ENCODE measurements around the gene SLC25A10.

The SLC25A10 gene

DNA sequence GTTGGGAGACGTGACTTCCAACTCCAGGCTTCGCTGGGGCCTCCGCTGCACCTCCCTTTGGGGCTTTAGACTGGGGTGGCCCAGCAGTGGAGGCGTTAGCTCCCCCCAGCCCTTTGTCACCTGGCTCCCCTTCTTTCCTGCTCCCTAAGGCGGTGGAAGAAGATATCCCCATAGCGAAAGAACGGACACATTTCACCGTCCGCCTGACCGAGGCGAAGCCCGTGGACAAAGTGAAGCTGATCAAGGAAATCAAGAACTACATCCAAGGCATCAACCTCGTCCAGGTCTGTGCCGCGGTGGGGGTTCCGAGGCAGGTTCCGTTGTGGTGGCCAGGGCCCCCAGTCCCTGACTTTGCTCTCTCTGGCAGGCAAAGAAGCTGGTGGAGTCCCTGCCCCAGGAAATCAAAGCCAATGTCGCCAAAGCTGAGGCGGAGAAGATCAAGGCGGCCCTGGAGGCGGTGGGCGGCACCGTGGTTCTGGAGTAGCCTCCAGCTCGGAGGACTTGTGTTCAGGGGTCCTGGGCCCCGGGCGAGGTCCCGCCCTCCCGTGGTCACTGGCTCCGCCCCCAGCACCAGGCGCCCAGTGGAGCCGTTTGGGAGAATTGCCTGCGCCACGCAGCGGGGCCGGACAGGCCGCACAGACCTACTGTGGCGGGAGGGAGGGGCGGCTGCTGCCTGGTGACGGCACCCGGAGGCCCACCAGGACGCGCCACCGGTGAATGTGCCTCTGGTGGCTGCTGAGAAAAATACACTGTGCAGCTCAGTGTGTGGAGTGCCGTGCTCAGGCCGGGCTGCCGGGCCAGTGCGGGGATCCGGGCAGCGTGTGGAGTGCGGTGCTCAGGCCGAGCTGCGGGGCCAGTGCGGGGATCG, 5.1 kb upstream of the SLC25A10 start:
- Histone ChIP-seq H3K36me3 (ENCODE audit: control insufficient read depth, insufficient read depth, low read length) (peaks cover 17% of the 10 kb centered on the region), H3K4me1 (ENCODE audit: control insufficient read depth, insufficient read depth, low read length) (peaks cover 26% of the 10 kb centered on the region), H3K27me3 (ENCODE audit: control insufficient read depth, insufficient read depth, low read length, poor library complexity, severe bottlenecking) (peaks cover 23% of the 10 kb centered on the region), H3K9me3 (ENCODE audit: control insufficient read depth, low read length) (no peaks in the 10 kb centered on the region), H3K4me3 (ENCODE audit: insufficient read depth, low read depth, low read length) (no peak overlapping the region), H3K27ac (ENCODE audit: insufficient read depth, low read depth, low read length, poor library complexity, severe bottlenecking) (no peak overlapping the region)
- 95% methylated on average over 54 of the region's 54 CpGs for WGBS, 2 experiments

- H3K36me3 ChIP-seq (ENCODE audit: control insufficient read depth, insufficient read depth, low read length) = peaks cover 17% of the 10 kb centered on the region
- 94 to 96% methylated on average over 25 of the region's 25 CpGs for WGBS, 2 experiments
- H3K4me1 ChIP-seq (ENCODE audit: control insufficient read depth, insufficient read depth, low read length) = peaks cover 27% of the 10 kb centered on the region
- H3K9me3 ChIP-seq (ENCODE audit: control insufficient read depth, low read length) = no peaks in the 10 kb centered on the region
- peaks cover 23% of the 10 kb centered on the region for H3K27me3 ChIP-seq (ENCODE audit: control insufficient read depth, insufficient read depth, low read length, poor library complexity, severe bottlenecking)
- H3K4me3 ChIP-seq (ENCODE audit: insufficient read depth, low read depth, low read length) = no peak overlapping the region
- no peak overlapping the region for H3K27ac ChIP-seq (ENCODE audit: insufficient read depth, low read depth, low read length, poor library complexity, severe bottlenecking)
These were observed 4.1 kb upstream of the SLC25A10 start for GRCh38 chr17:81707725-81708646.

- WGBS, 2 experiments = 92 to 94% methylated on average over 17 of the region's 17 CpGs
- peaks cover 34% of the 10 kb centered on the region for H3K4me1 ChIP-seq (ENCODE audit: control insufficient read depth, insufficient read depth, low read length)
- H3K27me3 ChIP-seq (ENCODE audit: control insufficient read depth, insufficient read depth, low read length, poor library complexity, severe bottlenecking) = peaks cover 23% of the 10 kb centered on the region
- H3K36me3 ChIP-seq (ENCODE audit: control insufficient read depth, insufficient read depth, low read length) = peaks cover 17% of the 10 kb centered on the region
- no peak overlapping the region for H3K27ac ChIP-seq (ENCODE audit: insufficient read depth, low read depth, low read length, poor library complexity, severe bottlenecking)
- no peaks in the 10 kb centered on the region for H3K9me3 ChIP-seq (ENCODE audit: control insufficient read depth, low read length)
- no peak overlapping the region for H3K4me3 ChIP-seq (ENCODE audit: insufficient read depth, low read depth, low read length)
These were observed 3.3 kb upstream of the SLC25A10 start for GRCh38 chr17:81708739-81709185.

- peaks cover 37% of the 10 kb centered on the region for H3K4me1 ChIP-seq (ENCODE audit: control insufficient read depth, insufficient read depth, low read length)
- peak overlapping the region; percentile 8 for H3K4me3 ChIP-seq (ENCODE audit: insufficient read depth, low read depth, low read length)
- 14% methylated on average over 29 of the region's 29 CpGs for WGBS, 2 experiments
- H3K9me3 ChIP-seq (ENCODE audit: control insufficient read depth, low read length) = no peaks in the 10 kb centered on the region
- H3K27me3 ChIP-seq (ENCODE audit: control insufficient read depth, insufficient read depth, low read length, poor library complexity, severe bottlenecking) = peaks cover 23% of the 10 kb centered on the region
- H3K27ac ChIP-seq (ENCODE audit: insufficient read depth, low read depth, low read length, poor library complexity, severe bottlenecking) = no peak overlapping the region
- H3K36me3 ChIP-seq (ENCODE audit: control insufficient read depth, insufficient read depth, low read length) = peaks cover 17% of the 10 kb centered on the region
These were observed 1.4 kb upstream of the SLC25A10 start for GRCh38 chr17:81710514-81711308.

GRCh38 chr17:81712468-81713003, 452 bp downstream of the SLC25A10 start:
- H3K9me3 ChIP-seq (ENCODE audit: control insufficient read depth, low read length) = no peaks in the 10 kb centered on the region
- peaks cover 37% of the 10 kb centered on the region for H3K4me1 ChIP-seq (ENCODE audit: control insufficient read depth, insufficient read depth, low read length)
- H3K36me3 ChIP-seq (ENCODE audit: control insufficient read depth, insufficient read depth, low read length) = peaks cover 3% of the 10 kb centered on the region
- 4 to 5% methylated on average over 41 of the region's 41 CpGs for WGBS, 2 experiments
- peaks cover 23% of the 10 kb centered on the region for H3K27me3 ChIP-seq (ENCODE audit: control insufficient read depth, insufficient read depth, low read length, poor library complexity, severe bottlenecking)
- peak overlapping the region; percentile 67 for H3K4me3 ChIP-seq (ENCODE audit: insufficient read depth, low read depth, low read length)
- H3K27ac ChIP-seq (ENCODE audit: insufficient read depth, low read depth, low read length, poor library complexity, severe bottlenecking) = no peak overlapping the region

DNA sequence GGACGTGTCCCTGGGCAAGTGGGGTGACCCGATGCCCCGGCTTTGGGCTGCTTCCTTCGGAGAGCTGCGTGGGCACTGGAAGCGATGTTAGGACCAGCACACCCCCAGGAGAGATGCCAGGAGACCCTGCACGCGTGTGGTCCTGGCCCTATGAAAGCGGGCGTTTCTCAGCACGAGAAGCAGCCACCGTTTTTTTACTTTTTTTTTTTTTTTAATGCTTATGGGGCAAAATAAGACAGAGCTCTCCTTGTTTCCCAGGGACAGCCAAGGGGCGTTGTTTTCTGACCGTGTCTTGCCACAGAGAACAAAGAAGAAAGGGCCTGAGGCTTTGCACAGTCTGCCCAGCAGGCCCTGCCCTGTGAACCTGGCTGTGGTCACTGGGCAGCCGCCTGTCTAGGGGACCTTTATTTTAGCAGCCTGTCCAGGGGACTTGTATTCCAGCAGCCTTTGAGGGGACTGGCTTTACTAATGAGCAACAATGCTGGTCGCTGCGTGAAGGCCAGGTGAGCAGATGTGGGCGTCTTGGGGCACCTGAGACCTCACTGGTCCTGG, 996 bp downstream of the SLC25A10 start:
- WGBS, 2 experiments = 59% methylated on average over 18 of the region's 18 CpGs
- Histone ChIP-seq H3K36me3 (ENCODE audit: control insufficient read depth, insufficient read depth, low read length) (no peaks in the 10 kb centered on the region), H3K4me3 (ENCODE audit: insufficient read depth, low read depth, low read length) (peak overlapping the region; percentile 67), H3K4me1 (ENCODE audit: control insufficient read depth, insufficient read depth, low read length) (peaks cover 37% of the 10 kb centered on the region), H3K9me3 (ENCODE audit: control insufficient read depth, low read length) (no peaks in the 10 kb centered on the region), H3K27me3 (ENCODE audit: control insufficient read depth, insufficient read depth, low read length, poor library complexity, severe bottlenecking) (peaks cover 23% of the 10 kb centered on the region), H3K27ac (ENCODE audit: insufficient read depth, low read depth, low read length, poor library complexity, severe bottlenecking) (no peak overlapping the region)

GRCh38 chr17:81713556-81714411, 1.7 kb downstream of the SLC25A10 start:
- Histone ChIP-seq H3K9me3 (ENCODE audit: control insufficient read depth, low read length) (no peaks in the 10 kb centered on the region), H3K4me1 (ENCODE audit: control insufficient read depth, insufficient read depth, low read length) (peaks cover 37% of the 10 kb centered on the region), H3K36me3 (ENCODE audit: control insufficient read depth, insufficient read depth, low read length) (no peaks in the 10 kb centered on the region), H3K27ac (ENCODE audit: insufficient read depth, low read depth, low read length, poor library complexity, severe bottlenecking) (no peak overlapping the region), H3K27me3 (ENCODE audit: control insufficient read depth, insufficient read depth, low read length, poor library complexity, severe bottlenecking) (peaks cover 23% of the 10 kb centered on the region), H3K4me3 (ENCODE audit: insufficient read depth, low read depth, low read length) (peak overlapping the region; percentile 67)
- WGBS, 2 experiments = 72 to 73% methylated on average over 36 of the region's 36 CpGs

DNA sequence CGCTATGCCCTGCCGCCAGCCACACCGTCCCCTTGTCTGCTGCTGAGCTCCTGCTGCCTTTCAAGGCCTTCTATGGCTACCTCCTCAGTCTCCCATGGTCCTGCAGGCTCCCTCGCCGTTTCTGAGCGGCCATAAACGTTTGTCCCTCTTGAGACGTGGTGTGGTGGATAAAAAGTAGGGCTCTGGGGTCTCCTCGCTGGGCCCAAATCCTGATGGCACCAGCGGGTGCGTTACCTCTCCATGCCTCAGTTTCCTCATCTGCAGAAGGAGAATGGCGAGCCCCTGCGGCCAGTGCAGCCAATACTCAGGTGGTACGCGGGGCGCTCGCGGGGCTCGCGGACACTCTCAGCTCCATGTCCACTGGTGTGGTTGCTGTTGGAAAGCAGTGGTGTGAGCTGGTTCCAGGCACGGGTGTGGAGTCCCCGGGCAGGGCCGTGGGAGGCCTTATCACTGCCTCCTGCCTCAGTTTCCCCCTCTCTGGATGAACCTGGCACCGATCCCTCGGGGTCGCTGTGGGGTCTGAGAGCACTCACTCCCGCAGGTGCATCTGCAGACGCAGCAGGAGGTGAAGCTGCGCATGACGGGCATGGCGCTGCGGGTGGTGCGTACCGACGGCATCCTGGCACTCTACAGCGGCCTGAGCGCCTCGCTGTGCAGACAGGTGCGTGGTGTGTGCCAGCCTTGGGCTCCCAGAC, 2.5 kb downstream of the SLC25A10 start:
- WGBS, 2 experiments = 95 to 96% methylated on average over 39 of the region's 39 CpGs
- H3K27ac ChIP-seq (ENCODE audit: insufficient read depth, low read depth, low read length, poor library complexity, severe bottlenecking) = no peak overlapping the region

More for the DNA sequence above, 2.5 kb downstream of the SLC25A10 start:
- Histone ChIP-seq H3K27me3 (ENCODE audit: control insufficient read depth, insufficient read depth, low read length, poor library complexity, severe bottlenecking) (peaks cover 23% of the 10 kb centered on the region), H3K4me1 (ENCODE audit: control insufficient read depth, insufficient read depth, low read length) (peaks cover 37% of the 10 kb centered on the region), H3K36me3 (ENCODE audit: control insufficient read depth, insufficient read depth, low read length) (no peaks in the 10 kb centered on the region), H3K4me3 (ENCODE audit: insufficient read depth, low read depth, low read length) (no peak overlapping the region), H3K9me3 (ENCODE audit: control insufficient read depth, low read length) (no peaks in the 10 kb centered on the region)

All from ectodermal cell (in vitro differentiated cells).